Lower leg skin (tissue), 4 donors: Measurements from ENCODE around the gene TAS1R2. TPM values are rescaled to one million over a fixed set of nuclear protein-coding genes. Genes with fewer than 3 reads are reported as not detected.

ENCODE experiments used
- DNase-seq, 2 donors: peaks; one replicate each; pipeline ENCODE4 v3.0.0-alpha.2; 2019; ENCODE audit warnings: low spot score in 2 of 2
- H3K4me3 ChIP-seq: fragments of 200-600 bp; sonication (generic); 2 replicates; pipeline ENCODE4 v1.5.1; 2017; ENCODE audit warnings: mild to moderate bottlenecking, low read depth; ENCODE audit not compliant: poor library complexity, severe bottlenecking
- CTCF ChIP-seq, 3 donors: fragments of 450-650 bp; IDR thresholded peaks; one replicate each; pipeline ENCODE4 v1.5.1; 2016; ENCODE audit warnings: antibody characterized with exemption in 3 of 3, mild to moderate bottlenecking in 3 of 3, moderate library complexity in 2 of 3
- POLR2A ChIP-seq, 2 donors: fragments of 450-650 bp; IDR thresholded peaks; one replicate each; pipeline ENCODE4 v1.6.1; 2016 to 2017; ENCODE audit warnings: antibody characterized with exemption in 2 of 2, mild to moderate bottlenecking in 1 of 2, moderate library complexity in 1 of 2
- WGBS, 2 donors: methylation state at CpG; one replicate each; pipeline ENCODE4 v1.1.5; 2018; 5-methylcytosine and 5-hydroxymethylcytosine counted together
- intact Hi-C: fragments of 100-400 bp; cut with DNase I; formaldehyde crosslinking; loops from one replicate; pipeline ENCODE4 v1.15.0; 2023; ENCODE audit warnings: low total_unique reads
- total RNA-seq, 4 donors: library from RNA; depleted of rRNA; stranded (reverse); fragments of >200 nt; gene quantifications; one replicate each; pipeline ENCODE4 v1.1.0, GENCODE V29; 2016

The TAS1R2 gene
- total RNA-seq, 4 donors from 2014 or later, result 0.38 TPM; not detected in 3

- 55 to 61% methylated on average over 10 of the region's 10 CpGs for WGBS, 2 donors
Observed at GRCh38 chr1:18814874-18815531, 44.5 kb downstream of the TAS1R2 start.

GRCh38 chr1:18814425-18814824, 45.0 kb downstream of the TAS1R2 start:
- intact Hi-C loops, result no loop called here
- H3K4me3 ChIP-seq, result no peak overlapping the region
- TF ChIP-seq POLR2A (IDR thresholded peaks at IDR 0.05) (no peak), CTCF (IDR thresholded peaks at IDR 0.05) (no peak)
- 41 to 50% methylated on average over 6 of the region's 6 CpGs for WGBS, 2 donors
- no peak for DNase-seq

More at GRCh38 chr1:18814874-18815531, 44.5 kb downstream of the TAS1R2 start:
- TF ChIP-seq POLR2A (IDR thresholded peaks at IDR 0.05) (no peak), CTCF (IDR thresholded peaks at IDR 0.05) (no peak)
- intact Hi-C loops, result no loop called here
- DNase-seq, result no peak
- no peak overlapping the region for H3K4me3 ChIP-seq

- DNase-seq, result no peak
- no peak overlapping the region for H3K4me3 ChIP-seq
- TF ChIP-seq CTCF (IDR thresholded peaks at IDR 0.05), result no peak
- no peak for TF ChIP-seq POLR2A (IDR thresholded peaks at IDR 0.05)
- 82 to 84% methylated on average over 7 of the region's 7 CpGs for WGBS, 2 donors
- intact Hi-C loops, result no loop called here
Observed at GRCh38 chr1:18812453-18812939, 47.0 kb downstream of the TAS1R2 start.

- TF ChIP-seq CTCF (IDR thresholded peaks at IDR 0.05), result no peak
- TF ChIP-seq POLR2A (IDR thresholded peaks at IDR 0.05), result no peak
- intact Hi-C loops, result no loop called here
- no peak for DNase-seq
- H3K4me3 ChIP-seq, result no peak overlapping the region
- 77 to 83% methylated on average over 7 of the region's 7 CpGs for WGBS, 2 donors
Observed at GRCh38 chr1:18811733-18812452, 47.6 kb downstream of the TAS1R2 start.

- intact Hi-C loops, result no loop called here
- no peak for DNase-seq
- TF ChIP-seq POLR2A (IDR thresholded peaks at IDR 0.05) (no peak), CTCF (IDR thresholded peaks at IDR 0.05) (no peak)
- no peak overlapping the region for H3K4me3 ChIP-seq
- 59 to 67% methylated on average over 13 to 16 of the region's 16 CpGs for WGBS, 2 donors
Observed at GRCh38 chr1:18809953-18810899, 49.2 kb downstream of the TAS1R2 start.
